LNCaP clone FGC (cell line): Measurements from ENCODE around the gene TTLL8.

Experiments
- DNase-seq: peaks from one replicate; pipeline ENCODE4 v3.0.0-alpha.2; 2011; ENCODE audit warnings: low read depth
- H3K4me3 ChIP-seq: 2 replicates; pipeline ENCODE4 v1.5.1; 2011; ENCODE audit warnings: mild to moderate bottlenecking, low read depth, low read length, control low read depth
- TF ChIP-seq, protein P1 (sequence below): IDR thresholded peaks from 2 replicates; pipeline ENCODE4 v1.5.1; 2012; ENCODE audit warnings: mild to moderate bottlenecking; ENCODE audit not compliant: control insufficient read depth, insufficient read depth; ENCODE audit errors: extremely low read depth

Gene TTLL8

DNA sequence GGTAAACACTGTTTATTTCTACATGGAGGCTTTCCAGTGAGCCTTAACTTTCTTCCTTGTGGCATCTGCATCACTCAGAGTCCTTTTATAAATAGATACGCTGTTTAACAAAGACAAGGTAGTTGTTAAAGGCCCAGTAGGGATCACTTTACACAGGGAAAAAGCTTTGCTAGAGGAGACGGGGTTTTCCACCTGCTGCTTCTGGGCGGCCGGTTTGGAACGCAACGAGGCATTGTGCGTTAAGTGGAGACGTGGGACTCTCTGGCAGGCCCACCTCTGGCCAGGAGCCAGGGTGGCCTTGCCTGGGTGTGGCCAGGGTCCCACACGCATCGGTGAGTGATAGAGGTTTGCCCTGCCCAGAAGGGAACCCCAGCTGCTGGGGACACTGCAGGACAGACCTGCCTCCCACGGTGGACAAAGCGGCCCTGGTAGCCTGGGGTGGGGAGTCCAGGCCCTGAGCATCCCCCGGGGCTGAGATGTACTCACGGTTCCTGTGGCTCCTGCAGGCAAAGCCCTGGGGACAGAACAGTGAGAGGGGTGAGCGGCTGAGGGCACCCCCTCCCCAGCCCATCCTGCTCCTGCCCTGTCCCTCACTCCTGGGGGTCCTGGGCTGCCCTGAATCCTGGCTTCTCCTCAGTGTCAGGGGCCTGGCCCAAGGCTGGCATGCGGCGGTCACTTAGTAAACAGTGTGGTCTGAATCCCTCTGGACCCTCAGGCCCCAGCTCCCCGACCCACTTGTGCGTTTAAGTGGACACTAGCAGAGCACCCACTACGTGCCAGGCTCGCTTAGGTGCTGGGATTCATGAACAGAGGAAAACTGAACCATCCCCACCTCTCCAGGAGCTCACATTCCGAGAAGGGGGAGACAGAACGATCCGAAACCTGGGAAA, 49.7 kb downstream of the TTLL8 start:
- TF ChIP-seq, protein P1, sequence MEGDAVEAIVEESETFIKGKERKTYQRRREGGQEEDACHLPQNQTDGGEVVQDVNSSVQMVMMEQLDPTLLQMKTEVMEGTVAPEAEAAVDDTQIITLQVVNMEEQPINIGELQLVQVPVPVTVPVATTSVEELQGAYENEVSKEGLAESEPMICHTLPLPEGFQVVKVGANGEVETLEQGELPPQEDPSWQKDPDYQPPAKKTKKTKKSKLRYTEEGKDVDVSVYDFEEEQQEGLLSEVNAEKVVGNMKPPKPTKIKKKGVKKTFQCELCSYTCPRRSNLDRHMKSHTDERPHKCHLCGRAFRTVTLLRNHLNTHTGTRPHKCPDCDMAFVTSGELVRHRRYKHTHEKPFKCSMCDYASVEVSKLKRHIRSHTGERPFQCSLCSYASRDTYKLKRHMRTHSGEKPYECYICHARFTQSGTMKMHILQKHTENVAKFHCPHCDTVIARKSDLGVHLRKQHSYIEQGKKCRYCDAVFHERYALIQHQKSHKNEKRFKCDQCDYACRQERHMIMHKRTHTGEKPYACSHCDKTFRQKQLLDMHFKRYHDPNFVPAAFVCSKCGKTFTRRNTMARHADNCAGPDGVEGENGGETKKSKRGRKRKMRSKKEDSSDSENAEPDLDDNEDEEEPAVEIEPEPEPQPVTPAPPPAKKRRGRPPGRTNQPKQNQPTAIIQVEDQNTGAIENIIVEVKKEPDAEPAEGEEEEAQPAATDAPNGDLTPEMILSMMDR, result no peak
- no peak overlapping the region for H3K4me3 ChIP-seq
- DNase-seq, result peak; percentile 67

DNA sequence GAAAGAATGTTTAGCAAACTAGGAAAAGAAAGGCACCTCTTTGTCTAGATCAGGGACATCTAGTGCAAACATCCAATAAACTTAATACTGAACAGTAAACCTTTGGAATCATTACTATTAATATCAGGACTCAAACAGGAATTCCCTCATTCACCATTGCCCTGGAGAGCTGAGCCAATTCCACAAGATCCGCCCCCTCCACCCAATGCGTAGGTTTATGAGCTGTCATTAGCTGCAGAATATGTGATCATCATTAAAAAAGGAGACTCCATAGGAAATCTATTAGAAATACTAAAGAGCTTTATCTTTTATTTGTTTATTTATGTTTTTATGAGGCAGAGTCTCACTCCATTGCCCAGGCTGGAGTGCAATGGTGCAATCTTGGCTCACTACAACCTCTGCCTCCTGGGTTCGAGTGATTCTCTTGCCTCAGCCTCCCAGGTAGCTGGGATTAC, 51.0 kb downstream of the TTLL8 start:
- peak; percentile 96 for DNase-seq
- no peak overlapping the region for H3K4me3 ChIP-seq
- TF ChIP-seq, protein P1, result no peak

DNA sequence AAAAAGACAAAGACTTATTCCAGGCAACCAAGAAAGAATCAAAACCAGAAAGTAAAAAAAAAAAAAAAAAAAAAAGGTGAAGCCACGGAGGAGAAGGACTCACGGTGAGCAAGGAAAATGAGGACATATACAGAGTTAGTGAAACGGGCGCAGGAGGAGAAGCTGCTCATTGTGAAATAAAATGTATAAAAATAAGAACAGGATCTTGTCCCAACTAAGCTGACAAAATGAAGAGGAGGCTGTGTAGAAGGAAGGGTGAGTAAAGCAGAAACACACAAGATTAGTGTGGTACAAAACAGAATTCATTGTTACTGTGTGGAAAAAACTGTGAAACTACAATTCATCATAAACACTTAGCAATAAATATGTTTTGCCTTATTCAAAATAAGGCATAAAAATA, 53.2 kb downstream of the TTLL8 start:
- TF ChIP-seq, protein P1, result no peak
- no peak overlapping the region for H3K4me3 ChIP-seq
- DNase-seq, result no peak

DNA sequence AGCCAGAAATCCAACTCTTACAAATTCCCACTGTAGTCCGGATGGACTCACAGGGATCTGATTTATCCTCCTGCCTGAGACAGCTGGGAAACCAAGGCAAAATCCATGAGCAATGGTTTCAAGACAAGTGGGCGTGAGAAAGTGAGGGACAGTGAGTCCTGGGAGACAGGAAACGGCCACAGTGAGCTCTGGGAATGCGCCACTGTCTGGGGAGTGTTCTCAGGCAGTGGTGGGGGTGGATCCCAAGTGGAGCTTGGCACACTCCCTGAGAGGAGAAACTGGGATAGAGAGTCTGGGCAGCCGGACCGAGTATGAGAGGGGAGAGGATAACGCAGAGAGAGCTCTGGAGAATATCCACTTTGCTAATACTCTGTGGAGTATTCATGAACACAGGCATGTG, 55.3 kb downstream of the TTLL8 start:
- TF ChIP-seq, protein P1, result no peak
- H3K4me3 ChIP-seq, result no peak overlapping the region
- DNase-seq, result no peak

DNA sequence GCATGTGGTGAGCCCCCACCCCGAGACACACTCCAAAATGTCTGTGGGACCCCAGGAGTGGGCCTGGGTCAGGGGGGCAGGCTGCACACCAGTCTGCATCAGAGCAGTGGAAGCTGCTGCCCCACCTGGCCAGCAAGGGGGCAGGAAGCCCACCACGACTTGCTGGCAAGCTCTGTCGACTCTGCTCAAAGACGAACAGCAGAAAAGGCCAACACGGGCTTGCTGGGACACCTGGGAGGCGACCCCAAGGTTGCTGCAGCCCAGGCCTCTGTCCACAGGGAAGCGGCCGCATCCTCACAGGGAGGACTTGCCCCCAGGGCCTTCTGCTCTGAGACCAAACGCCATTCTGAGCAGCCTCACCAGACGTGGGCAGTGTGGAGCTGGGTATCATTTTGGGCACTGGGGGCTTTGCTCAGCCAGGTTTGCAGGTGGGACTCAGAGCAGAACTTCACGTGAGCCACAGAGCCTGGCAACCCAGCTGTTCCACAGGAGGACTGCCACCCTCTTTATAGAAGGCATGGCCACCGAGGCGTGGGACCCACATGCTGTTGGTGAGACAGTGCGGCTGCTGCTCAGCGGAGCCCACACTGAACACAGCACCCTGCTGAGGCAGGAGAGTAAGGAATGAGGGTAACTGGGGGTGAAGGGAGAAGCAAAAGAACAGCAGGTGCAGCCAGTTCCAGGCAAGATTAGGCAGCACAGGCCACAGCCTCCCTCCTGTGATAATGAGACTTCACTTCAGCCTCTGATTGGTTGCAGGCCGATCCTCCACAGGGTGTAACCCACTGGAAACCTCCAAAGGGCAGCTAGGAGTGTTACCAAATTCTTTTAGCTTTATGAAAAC, 56.5 kb downstream of the TTLL8 start:
- no peak for DNase-seq
- H3K4me3 ChIP-seq, result no peak overlapping the region
- TF ChIP-seq, protein P1, result no peak

DNA sequence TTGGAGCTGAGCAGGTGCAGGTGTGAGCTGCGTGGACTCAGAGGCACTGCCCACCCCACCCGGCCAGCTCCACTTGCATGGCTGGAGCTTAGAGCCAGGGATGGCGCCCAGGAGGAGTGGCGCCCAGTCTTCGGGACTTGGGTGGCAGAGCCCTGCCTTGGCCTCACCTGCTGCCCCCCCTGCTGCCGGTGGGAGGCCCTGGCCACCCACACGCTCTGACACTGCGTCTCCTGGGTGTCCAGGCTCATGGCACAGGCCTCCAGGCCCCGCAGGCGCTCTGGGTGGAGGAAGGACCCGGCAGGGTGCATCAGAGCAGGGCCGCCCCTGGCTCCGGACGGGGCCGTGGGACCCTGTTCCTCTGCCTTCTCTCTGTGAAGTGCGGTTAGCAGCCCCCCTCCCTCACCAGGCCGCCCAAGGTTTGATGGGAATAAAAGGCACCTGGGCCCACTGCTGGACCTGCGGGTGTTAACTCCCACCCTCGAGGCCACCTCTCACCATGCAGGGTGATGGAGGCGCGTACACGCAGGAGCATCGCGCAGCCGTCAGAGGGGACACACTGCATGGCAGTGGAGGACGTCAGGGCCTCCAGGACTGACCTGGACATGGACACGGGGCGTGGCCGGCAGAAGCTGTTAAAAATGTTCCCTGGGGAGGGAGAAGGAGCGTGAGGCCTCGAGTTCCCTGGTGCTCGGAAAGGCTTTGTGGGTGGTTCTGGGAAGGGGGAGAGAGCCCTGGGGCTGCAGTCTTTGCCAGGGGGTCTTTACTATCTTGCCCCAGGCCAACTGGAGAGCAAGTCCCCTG, 57.3 kb downstream of the TTLL8 start:
- H3K4me3 ChIP-seq, result no peak overlapping the region
- TF ChIP-seq, protein P1, result no peak
- DNase-seq, result no peak
